Activated CD8-positive, alpha-beta memory T cell treated with anti-CD3 and anti-CD28 coated beads for 24 hours (primary cell): ENCODE measurements around the gene MMAB.
A peak's percentile ranks its signal among the peaks of the same experiment; 100 is the strongest.
"Not testable (repeated sequence)": the region's sequence is repeated elsewhere in the genome, so short reads cannot be mapped to it uniquely, and the experiment has no call there.

Experiments used
- DNase-seq: peaks from one replicate; pipeline ENCODE4 v3.0.0-alpha.2; 2020

Gene MMAB

DNA sequence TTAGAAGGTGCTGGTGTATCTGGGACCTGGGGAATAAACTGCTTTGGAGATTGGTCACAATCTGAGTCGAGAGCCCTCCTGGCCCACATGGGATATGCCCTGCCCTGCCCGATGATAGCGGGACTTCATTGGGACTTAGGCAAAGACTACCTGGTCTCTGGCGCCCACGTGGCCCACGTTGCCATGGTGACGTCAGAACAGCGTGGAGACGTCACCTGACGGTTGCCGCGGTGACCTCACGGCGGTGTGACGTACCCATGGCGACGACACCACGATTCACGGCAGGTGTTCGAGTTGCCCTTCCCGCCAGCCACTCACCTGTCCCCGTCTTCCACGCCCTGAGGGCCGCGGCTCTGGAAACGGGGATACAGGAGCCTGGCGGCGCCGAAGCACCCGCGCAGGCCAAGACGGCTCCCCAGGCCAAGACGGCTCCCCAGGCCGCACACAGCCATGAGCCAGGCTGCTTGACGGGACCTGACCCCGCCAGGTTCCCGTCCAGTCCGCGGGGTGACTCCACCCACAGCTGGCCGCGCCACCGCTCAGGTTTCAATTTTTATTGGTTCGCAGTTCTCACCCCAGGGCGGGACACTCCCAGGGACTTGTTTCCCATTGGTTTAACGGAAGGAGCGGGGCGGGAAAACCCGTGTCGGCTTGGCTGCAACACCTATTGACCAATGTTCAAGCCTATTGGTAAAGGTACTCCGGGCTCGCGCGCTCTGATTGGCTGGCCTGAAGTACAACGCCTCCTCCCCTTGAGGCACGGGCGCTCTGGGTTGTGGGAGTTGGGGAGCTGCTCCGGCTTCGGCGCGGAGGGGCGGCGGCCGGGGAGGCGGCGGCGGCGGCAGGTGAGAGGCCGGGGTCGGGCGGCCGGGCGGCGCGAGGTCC is at the start of gene MMAB, which contains the start of gene MVK:
Gene MMAB (minus strand): TSS at position 476 of the 885 bp plus-strand sequence. CDS start 24 bp downstream, at position 452.
Gene MVK (plus strand): TSS at position 766 of the 885 bp plus-strand sequence. CDS start 1,029 bp downstream, outside the sequence.
- DNase-seq: peak; percentile 97

DNA sequence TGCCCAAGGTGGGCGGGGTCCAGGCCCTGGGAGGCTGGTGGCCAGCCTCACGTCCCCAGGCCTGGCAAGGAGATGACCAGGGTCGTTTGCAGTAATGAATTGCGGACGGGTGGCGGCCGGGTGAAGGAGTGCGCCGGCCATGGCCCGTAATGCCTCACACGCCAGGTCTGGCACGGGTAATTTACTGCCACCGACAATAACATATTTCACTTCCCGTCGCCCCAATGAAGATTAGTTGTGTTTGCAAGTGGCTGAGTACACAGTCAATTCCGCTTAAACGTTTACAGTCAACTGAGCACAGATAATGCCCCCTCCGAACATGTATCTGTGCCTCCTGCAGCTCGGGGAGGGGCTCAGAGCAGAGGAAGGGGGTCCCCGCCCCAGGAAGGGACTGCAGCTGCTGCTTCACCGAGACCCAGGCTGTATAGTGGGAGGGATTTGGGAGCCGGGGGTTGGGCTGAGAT is 48.6 kb upstream of the MMAB start:
- DNase-seq: no peak

DNA sequence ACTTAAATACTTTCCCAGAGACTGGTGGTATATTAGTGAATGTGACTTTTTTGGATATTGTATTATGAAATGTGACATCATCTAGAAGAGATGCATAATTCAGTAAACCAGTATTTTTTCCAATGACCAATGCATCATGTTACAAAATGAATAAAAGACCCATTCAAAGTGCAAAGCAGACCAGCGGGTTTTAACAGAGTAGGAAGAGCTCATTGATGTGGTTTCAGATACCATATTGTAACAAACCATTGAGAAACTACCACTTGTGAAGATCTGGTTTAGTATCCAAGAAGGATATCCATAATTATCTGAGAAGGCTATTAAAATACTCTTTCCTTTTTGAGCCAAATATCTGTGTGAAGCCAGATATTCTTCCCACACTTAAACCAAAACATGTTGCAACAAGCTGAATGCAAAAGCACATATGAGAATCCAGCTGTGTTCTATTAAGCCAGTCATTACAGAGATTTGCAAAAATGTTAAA is 47.9 kb upstream of the MMAB start:
- DNase-seq: no peak

DNA sequence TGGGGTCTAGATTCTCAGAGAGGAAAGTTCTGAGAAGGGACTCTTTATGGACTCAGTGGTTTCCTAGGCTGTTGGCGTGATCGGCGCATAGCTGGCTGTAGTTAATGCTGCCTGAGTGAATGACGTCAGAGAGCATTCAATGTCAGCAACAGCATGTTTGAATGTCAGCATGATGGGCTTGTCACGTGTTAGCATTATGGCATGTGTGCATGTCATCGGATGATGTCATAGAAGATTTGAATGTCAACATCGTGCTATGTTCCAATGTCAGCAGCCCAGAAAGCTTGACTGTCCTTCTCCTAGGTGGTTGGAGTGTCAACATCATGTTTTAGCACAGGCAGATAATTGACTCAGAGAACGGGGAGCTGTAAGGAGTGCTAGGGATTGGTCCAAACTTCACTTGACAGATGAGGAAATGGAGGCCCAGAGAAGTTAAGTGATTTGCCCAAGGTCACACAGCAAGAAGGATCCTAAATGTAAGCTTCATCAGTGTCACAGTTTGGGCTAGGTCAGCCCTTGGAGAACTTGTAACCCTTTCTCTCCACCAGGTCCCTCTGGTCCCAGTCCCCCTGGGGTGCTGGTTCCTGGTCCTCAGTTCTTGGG is 45.8 kb upstream of the MMAB start:
- no peak for DNase-seq

DNA sequence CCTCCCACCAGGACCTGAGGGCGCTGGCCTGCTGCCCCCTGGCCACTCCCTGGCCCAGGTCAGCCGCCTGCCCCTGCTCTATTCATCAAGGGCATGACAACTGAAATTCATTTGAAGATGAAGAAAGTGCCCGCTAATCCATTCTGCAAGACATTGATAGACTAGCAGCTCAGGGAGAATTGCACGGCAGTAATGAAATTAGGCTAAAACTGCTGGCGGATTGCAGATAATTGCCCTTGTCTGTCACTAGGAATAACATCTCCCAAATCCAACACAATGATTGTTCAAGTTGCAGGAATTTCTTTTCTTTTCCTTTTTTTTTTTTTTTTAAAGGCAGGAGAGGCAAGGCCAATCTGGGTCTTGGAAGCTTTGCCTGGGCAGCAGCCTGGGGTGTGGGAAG is 44.8 kb upstream of the MMAB start:
- no peak for DNase-seq

DNA sequence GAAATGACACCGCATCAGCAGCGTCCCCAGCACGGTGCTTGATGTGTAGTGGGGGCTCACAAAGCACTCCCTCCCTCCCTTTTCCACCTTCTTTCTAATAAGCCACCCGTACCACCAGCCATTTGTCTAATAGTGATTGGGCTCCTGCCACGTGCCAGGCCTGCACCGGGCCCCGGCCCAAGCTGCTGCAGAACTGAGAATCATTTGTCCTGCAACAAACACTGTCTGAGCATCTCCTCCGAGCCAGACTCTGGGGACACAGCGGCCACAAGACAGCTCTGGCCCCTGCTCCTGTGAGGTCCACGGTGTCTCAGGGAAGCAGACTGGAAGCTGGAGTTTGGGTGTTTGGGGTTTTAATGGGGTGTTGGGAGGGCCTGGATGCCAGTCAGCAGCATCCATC is 44.2 kb upstream of the MMAB start:
- DNase-seq: no peak

DNA sequence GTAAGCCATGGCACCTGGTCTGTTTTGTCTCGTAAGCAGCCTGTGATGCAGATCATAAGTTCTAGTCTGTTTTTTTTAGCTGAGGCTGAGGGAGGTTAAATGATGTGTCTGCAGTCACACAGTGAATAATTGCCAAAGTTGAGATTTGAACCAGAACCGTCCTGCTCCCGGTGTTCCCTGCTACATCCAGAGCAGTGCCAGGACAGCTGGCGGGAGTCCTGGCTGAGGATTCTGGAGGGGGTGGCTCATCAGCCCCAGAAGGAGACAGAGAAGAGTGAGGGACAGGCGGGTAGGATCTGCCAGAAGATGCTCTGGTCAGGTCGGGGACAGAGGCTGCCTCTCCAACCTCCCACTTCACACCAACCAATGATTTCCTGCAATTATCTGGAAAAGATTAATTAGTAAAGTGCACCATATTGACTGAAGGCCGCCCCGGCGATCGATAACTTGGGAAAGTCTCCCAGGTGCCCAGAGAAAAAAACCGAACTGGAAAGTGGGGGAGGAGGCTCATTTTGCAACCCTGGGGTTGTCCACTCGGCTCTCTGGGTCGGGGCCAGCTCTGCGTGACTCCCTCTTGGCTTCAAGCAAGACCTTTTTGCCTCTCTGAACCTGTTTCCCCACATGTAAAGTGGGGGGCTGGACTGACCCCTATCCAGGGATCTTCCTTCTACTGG is 42.4 kb upstream of the MMAB start:
- no peak for DNase-seq

DNA sequence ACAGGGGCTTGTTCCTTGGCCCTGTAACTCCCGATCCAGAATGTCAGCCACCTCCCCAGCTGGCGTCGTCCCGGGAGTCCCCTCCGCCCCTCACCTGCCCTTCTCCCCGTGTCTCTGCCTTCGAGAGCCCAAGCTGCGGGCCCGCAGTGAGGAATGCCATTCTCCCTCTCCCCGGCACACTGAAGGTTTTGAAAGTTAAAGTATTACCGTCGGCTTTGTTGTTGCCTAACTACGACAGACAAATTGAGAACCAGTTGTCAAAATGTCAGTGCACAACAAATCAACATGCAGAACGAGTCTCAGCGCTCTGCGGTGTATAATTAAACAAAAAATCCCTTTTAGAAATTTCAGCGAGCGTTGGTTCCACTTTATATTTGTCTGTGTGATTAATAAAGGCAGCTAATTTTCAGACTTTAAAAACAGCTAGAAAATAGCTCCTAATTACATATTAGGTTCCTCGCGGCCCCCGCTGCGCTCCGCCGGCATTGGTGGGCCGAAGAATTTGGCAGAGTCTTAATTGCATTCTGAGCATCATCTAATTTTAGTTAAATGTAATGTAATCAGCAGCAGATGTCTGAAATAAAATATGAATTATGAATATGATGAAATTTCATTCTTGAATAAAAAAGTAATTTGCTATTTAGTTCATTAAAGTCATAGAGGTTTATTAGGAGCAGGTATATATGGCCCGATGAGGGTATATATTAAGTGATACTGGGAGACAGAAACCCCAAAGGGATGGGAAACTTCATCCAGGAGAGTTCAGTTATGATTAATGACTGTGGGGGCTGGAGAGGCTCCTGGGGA is 40.5 kb upstream of the MMAB start:
- DNase-seq: no peak

DNA sequence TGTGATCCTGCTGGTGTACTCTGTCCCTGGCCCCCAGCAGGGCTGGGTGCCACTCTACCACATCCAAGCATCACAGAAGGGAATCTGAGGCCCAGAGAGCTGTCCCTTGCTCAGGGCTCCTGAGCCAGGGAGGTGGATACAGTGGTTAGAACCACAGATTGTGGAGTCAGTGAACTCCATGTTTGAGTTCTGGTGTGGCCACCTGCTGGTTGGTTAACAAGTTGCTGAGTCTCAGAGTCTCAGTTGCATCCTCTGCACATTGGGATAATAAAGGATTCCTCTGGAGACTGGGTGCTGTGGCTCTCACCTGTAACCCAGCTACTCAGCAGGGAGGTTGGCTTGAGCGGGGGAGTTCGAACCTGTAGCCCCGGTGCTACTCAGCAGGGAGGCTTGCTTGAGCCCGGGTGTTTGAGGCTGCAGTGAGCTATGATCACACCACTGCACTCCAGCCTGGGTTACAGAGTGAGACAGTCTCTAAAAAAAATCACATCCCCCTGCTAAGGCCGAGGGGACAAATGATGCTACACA is 39.7 kb upstream of the MMAB start:
- DNase-seq: no peak

DNA sequence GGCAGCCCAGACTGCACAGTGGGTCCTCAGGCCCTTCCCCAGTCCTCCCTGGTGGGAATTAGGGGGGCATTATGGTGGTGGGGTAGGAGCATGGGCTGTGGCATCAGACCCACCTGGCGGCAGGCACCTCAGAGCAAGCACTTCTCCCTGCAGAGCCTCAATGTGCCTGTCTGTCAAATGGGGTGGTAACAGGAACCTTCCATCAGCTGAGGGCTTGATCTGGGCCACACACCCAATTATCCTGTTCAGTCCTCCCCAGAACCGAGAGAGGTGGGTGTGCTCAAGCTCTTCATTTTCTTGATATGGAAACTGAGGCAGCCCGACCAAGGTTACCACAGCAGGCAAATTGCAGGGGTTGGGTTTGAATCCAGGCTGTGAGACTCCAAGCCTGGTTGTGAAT is 38.7 kb upstream of the MMAB start:
- no peak for DNase-seq

DNA sequence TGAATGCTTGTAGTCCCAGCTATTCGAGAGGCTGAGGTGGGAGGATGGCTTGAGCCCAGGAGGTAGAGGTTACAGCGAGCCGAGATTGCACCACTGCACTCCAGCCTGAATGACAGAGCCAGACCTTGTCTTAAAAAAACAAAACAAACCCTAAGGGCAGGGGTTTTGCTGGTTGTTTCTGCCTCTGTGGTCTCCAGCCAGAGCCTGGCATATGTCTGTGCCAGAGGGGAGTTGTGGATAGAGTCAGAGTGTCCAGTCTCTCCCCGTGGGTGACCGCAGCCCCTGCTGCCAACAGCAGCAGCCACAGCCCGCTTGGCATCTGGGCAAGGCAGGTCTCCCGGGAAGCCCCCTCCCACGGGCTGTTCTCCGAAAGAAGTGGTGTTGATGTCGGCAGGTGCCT is 37.9 kb upstream of the MMAB start:
- no peak for DNase-seq

DNA sequence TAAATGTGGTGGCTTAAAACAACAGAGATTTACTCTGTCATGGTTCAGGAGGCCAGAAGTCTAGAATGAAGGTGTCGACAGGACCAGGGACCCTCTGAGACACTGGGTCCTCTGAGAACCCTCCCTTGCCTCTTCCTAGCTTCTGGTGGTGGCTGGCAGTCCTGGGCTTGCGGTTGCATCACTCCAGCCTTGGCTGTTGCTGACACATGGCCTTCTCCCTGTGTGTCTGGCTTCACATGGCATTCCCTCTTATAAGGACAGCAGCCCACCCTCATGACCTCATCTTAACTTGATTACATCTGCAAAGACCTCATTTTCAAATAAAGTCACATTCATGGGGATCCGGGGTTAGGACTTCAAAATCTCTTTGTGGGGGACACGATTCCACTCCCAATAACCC is 37.2 kb upstream of the MMAB start:
- no peak for DNase-seq

DNA sequence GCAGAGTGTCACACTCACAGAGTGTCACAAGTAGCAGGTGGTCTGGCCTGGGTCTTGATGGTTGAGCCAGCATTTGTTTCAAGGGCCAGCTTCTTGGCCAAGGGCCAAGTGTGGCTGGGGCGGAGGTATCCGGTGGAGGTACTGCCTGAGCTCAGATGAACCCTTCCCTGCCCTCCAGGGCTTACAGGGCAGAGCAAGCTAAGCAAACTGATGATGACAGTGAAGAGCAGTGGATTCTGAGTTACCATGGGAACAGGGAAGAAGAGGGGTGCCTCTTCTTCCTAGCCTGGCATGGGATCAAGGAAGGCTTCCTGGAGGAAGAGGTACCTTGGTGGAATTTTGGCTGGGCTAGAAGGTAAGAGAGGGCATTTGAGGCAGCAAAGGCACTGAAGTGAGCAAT is 36.0 kb upstream of the MMAB start:
- DNase-seq: no peak

DNA sequence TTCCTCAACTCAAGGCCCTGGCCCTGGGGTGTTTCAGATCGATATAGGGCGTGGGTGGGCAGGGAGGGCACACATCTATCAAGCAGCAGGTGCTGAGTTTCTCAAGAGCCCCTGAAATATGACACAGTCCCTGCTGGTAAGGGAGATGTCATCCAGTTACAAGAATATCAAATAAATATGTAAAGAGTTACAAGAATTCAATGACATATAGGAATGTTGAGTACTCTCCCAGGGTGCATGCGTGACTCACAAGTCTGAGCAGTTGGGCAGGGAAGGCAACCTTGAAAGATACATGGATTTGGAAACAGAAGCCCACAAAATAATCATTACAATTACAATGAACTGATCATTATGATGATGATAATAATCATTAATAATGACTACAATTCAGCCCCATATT is 35.5 kb upstream of the MMAB start:
- DNase-seq: no peak

DNA sequence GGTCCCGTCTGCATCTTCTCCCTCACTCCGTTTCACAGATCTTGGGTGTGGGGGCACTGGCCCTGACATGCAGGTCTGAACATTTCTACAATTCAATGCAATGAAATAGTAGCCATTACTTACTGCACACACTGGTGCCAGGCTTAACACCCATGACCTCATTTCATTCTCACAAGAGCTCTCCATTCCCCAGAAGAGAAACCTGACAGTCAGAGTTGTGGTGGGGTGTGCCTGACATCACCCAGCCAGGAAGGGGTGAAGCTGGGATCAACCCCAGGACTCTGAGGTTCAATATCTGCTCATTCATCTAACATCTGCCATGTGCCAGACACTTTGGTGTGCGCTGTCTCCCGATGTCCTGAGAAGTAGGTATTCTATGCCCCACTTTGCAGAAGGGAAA is 35.0 kb upstream of the MMAB start:
- DNase-seq: no peak

DNA sequence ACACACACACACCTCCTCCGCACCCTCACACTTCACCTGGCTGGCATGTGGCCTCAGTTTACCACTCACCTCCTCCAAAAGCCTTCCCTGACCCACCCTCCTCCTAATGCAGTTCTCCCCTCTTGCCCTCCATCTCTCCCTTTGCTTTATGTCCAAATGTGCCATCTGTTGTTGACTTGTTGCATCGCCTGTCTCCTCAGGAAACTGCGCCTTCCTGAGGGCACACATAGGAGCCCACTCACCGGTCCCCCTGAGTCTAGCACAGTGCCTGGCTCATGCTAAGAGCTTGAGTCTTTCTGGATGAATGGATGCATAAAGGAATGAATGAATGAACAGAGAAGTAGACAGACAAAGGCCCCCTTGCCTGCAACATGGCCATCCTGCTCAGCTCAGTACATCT is 34.3 kb upstream of the MMAB start:
- DNase-seq: no peak

DNA sequence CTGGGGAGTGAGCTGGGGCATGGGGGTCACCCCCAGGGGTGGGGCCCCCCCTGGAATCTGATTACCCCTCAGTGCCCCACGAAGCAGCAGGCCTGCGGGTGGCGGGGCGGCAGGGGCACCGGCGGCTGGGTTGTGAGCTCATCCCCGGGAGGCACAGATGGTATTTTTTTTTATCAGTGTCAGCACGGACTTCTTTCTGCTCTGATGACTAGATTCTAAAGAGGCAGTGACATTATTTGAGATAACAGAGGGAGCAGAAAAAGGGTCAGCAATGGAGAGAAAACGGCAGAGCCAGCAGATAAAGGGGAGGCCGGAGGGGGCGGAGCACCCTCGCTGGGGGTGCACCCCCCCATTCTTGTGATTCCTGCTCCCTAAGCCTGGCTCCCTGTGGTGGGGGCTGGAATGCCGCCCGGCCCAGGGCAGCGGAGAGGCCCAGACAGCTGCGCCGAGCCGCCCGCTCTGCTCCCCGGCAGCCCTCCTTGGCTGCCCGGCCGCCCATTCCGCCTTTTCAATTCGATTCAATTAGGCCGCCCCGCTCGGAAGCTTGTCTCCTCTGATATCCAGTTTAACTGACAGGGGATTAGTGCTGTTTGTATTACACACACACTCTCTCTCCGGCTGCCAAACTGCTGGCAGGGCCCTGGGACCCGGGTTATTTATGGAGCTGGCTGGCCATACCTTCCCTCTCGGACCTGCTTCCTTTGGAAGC is 33.2 kb upstream of the MMAB start:
- no peak for DNase-seq

DNA sequence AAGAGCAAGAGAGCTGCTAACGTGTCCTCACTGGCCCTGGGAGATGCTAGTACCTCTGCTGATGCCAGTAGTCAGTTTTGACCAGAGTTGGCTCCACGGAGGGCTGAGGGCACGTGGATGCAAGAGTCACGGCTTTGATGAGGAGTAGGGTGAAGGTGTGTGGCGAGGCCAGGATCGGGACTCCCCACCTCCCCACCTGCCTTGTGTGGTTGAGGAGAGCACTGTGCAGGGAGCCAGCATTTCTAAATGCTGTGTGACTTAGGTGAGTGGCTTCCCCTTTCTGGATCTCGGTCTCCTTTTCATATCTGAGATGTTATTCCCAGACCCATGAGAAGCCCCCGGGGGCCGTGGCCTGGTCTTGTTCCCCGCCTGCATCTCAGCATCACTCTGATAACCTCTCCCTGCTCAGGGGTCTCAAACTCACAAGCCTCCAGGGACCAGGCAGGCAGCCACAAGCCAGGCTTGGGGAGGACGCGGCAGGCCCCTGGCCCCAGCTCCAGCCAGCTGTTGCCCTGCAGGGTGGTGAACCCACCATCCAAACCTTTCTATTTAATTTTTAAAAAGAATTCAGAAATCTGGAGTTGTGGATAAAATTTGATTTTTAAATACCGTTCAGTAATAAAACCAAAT is 32.4 kb upstream of the MMAB start:
- no peak for DNase-seq

DNA sequence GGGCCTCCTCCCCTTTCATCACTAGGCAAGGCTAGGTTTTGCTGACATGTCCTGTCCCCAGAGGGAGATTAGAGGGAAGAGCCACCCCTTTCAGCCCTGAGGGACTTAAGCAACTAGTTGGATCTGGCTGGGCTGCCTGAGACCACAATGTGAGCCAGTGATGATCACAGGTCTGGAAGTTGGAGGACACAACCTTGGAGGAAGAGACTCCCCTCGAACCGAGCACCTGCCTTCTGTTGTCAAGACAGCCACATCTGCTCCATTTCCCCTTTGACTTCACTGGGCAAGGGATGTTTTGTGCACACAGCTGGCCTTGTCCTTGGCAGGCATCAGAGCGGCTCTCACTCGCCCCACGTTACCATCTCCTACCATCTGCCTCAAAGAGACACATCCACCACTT is 31.7 kb upstream of the MMAB start:
- no peak for DNase-seq

DNA sequence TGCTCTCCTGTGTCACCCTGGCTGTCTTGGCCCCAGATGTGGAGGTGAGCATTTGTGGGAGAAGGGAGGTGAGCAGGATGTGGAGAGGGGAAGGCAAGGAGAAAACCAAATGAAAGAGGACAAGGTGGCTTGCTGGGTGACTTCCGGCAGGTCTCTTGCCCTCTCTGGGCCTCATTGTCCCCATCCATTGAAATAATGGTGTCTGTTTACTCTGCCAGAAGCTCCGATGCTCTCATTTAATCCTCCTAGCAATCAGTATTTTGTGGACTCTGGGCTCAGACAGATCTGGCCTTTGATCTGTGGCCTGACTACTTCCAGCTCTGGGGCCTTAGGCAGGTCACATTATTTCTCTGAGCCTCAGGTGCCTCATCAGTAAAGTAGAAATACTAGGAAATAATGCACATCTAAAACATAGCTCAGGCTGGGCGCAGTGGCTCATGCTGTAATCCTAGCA is 30.9 kb upstream of the MMAB start:
- DNase-seq: no peak

DNA sequence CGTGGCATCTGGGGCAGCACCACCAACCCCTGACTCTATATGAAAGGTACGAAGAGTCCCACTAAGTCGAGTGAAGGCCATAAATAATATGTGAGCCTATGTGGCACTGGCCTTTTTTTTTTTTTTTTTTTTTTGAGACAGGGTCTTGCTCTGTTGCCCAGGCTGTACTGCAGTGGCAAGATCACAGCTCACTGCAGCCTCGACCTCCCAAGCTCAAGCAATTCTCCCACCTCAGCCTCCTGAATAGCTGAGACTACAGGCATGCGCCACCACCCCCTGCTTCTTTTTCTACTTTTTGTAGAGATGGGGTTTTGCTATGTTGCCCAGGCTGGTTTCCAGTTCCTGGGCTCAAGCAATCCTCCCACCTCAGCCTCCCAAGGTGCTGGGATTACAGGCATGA is 28.8 kb upstream of the MMAB start:
- not testable (repeated sequence) for DNase-seq
